HepG2 (cell line): ENCODE measurements around the gene LRRC27. TPM values are rescaled to one million over a fixed set of nuclear protein-coding genes. Genes with fewer than 3 reads are reported as not detected.

ENCODE experiments used
- ATAC-seq: fragments of 200-7000 bp; cut with Tn5 transposase; 3 replicates; pipeline ENCODE4 v1.9.1; 2020; ENCODE audit warnings: mild to moderate bottlenecking, moderate library complexity
- BruUV-seq: library from RNA; stranded (reverse); fragments of 400-500 nt; replicated peaks from 2 replicates; lab custom pipeline; 2021; lab: Mats Ljungman, UMichigan
- CTCF ChIA-PET: fragments of 300-600 bp; formaldehyde crosslinking; extraction: SDS; loops from one replicate; lab custom pipeline; 2021; ENCODE audit warnings: low total read pairs, inconsistent platforms, low intra/inter-chr PET ratio; lab: Yijun Ruan, JAX
- POLR2A ChIA-PET: fragments of 350-600 bp; sonication (Branson Sonifier 250); formaldehyde crosslinking; loops from one replicate; lab custom pipeline; 2020; ENCODE audit warnings: antibody characterized with exemption, inconsistent platforms; lab: Yijun Ruan, JAX
- DNase-seq: peaks from one replicate; pipeline ENCODE4 v3.0.0-alpha.2; 2015; ENCODE audit warnings: low spot score
- FAIRE-seq: peaks from 3 replicates; lab custom pipeline; 2011; peaks lifted over from hg19 to GRCh38; lab: Jason Lieb, UNC
- H2AFZ ChIP-seq: one replicate; pipeline ENCODE4 v1.6.1; 2011; ENCODE audit warnings: low read length, inconsistent platforms
- H3K27ac ChIP-seq: fragments of 300-600 bp; 3 replicates; pipeline ENCODE4 v1.8.0; 2011; ENCODE audit warnings: mixed run types, mild to moderate bottlenecking, mixed read lengths, low read length, inconsistent platforms; ENCODE audit not compliant: insufficient read depth; ENCODE audit errors: extremely low read length
- H3K27me3 ChIP-seq, 2 experiments: fragments of 200-600 bp in 1 of 2; 2 replicates in 1 of 2; 3 replicates in 1 of 2; pipeline versions ENCODE4 v1.6.0 to v1.8.0; 2011; ENCODE audit warnings: low read length in 2 of 2, mild to moderate bottlenecking in 2 of 2, moderate library complexity in 2 of 2, inconsistent platforms in 1 of 2; ENCODE audit not compliant: insufficient read depth in 2 of 2, control insufficient read depth in 1 of 2
- H3K36me3 ChIP-seq, 2 experiments: fragments of 200-600 bp in 1 of 2; replicated peaks in 1 of 2; 2 replicates in 1 of 2; 3 replicates in 1 of 2; pipeline versions ENCODE4 v1.5.1 to v1.8.0; 2011; ENCODE audit warnings: low read length in 2 of 2, inconsistent platforms in 1 of 2; ENCODE audit not compliant: insufficient read depth in 2 of 2, control insufficient read depth in 1 of 2
- H3K4me1 ChIP-seq: 2 replicates; pipeline ENCODE4 v1.5.1; 2012; ENCODE audit warnings: low read length, inconsistent platforms; ENCODE audit not compliant: insufficient read depth
- H3K4me2 ChIP-seq: 2 replicates; pipeline ENCODE4 v1.6.0; 2011; ENCODE audit warnings: low read depth, low read length, inconsistent platforms
- H3K4me3 ChIP-seq, 3 experiments: fragments of 200-600 bp in 1 of 3; sonication (generic), shearing (Covaris generic) in 1 of 3; replicated peaks in 1 of 3; 2 replicates each; pipeline ENCODE4 v1.5.1; 2011 to 2016; ENCODE audit warnings: low read length in 3 of 3, inconsistent platforms in 2 of 3, low read depth in 2 of 3, mild to moderate bottlenecking in 2 of 3, control low read depth in 1 of 3, mixed read lengths in 1 of 3; ENCODE audit not compliant: insufficient read depth in 1 of 3
- H3K79me2 ChIP-seq: one replicate; pipeline ENCODE4 v1.6.1; 2011; ENCODE audit warnings: low read length, inconsistent platforms; ENCODE audit not compliant: insufficient read depth
- H3K9ac ChIP-seq: 2 replicates; pipeline ENCODE4 v1.6.0; 2011; ENCODE audit warnings: mild to moderate bottlenecking, low read depth, low read length, inconsistent platforms; ENCODE audit not compliant: insufficient read depth
- H3K9me3 ChIP-seq: 2 replicates; pipeline ENCODE4 v1.5.1; 2012; ENCODE audit warnings: mild to moderate bottlenecking, low read length
- H4K20me1 ChIP-seq: 2 replicates; pipeline ENCODE4 v1.6.0; 2011; ENCODE audit warnings: inconsistent platforms, mild to moderate bottlenecking, low read length, moderate library complexity; ENCODE audit not compliant: insufficient read depth
- CEBPG ChIP-seq: IDR thresholded peaks from 2 replicates; pipeline ENCODE4 v1.6.1; 2016
- EED ChIP-seq: sonication (generic); formaldehyde crosslinking; IDR thresholded peaks from 2 replicates; pipeline ENCODE4 v1.5.0; 2020; ENCODE audit warnings: mild to moderate bottlenecking, missing genetic modification reagents
- FOXM1 ChIP-seq: sonication (generic); formaldehyde crosslinking; IDR thresholded peaks from 2 replicates; pipeline ENCODE4 v1.5.0; 2020; ENCODE audit warnings: missing genetic modification reagents
- MED1 ChIP-seq: sonication (generic); formaldehyde crosslinking; IDR thresholded peaks from 2 replicates; pipeline ENCODE4 v1.4.0; 2020; ENCODE audit warnings: missing genetic modification reagents
- NFE2L1 ChIP-seq: sonication (generic); formaldehyde crosslinking; IDR thresholded peaks from 2 replicates; pipeline ENCODE4 v1.4.0; 2020; ENCODE audit warnings: missing genetic modification reagents, mild to moderate bottlenecking, borderline replicate concordance
- ONECUT2 ChIP-seq: sonication (generic); formaldehyde crosslinking; IDR thresholded peaks from 2 replicates; pipeline ENCODE4 v1.4.0; 2020; ENCODE audit warnings: missing genetic modification reagents
- TGIF2 ChIP-seq: IDR thresholded peaks from 2 replicates; pipeline ENCODE4 v1.6.1; 2016; ENCODE audit warnings: control low read depth, missing compliant biosample characterization
- THAP11 ChIP-seq: IDR thresholded peaks from 2 replicates; pipeline ENCODE4 v1.6.1; 2016; ENCODE audit warnings: missing biosample characterization, missing genetic modification reagents
- ZBTB44 ChIP-seq: sonication (generic); formaldehyde crosslinking; IDR thresholded peaks from 2 replicates; pipeline ENCODE4 v1.4.0; 2020; ENCODE audit warnings: missing genetic modification reagents
- ZC3H13 ChIP-seq: sonication (generic); formaldehyde crosslinking; IDR thresholded peaks from 2 replicates; pipeline ENCODE4 v1.8.1; 2023; ENCODE audit warnings: mild to moderate bottlenecking, missing genetic modification reagents, moderate library complexity
- ZNF556 ChIP-seq: sonication (generic); formaldehyde crosslinking; IDR thresholded peaks from 2 replicates; pipeline ENCODE4 v1.4.0; 2020; ENCODE audit warnings: mild to moderate bottlenecking, missing genetic modification reagents, borderline replicate concordance
- ZNF782 ChIP-seq: sonication (generic); formaldehyde crosslinking; IDR thresholded peaks from 2 replicates; pipeline ENCODE4 v1.4.0; 2020; ENCODE audit warnings: missing genetic modification reagents, mild to moderate bottlenecking, borderline replicate concordance
- ZUFSP ChIP-seq: sonication (generic); formaldehyde crosslinking; IDR thresholded peaks from 2 replicates; pipeline ENCODE4 v1.9.0; 2021; ENCODE audit warnings: missing genetic modification reagents, mild to moderate bottlenecking, borderline replicate concordance
- WGBS: methylation state at CpG from one replicate; pipeline ENCODE4 v1.1.6; 2017; ENCODE audit warnings: low lambda C conversion rate; 5-methylcytosine and 5-hydroxymethylcytosine counted together
- in situ Hi-C: cut with HindIII; loops from 2 replicates; pipeline ENCODE4 v1.10.0; 2017; ENCODE audit warnings: low pct_unique_long_range_greater_than_20kb; ENCODE audit not compliant: extremely low pct_ligation_motif_present
- intact Hi-C: fragments of 100-400 bp; cut with micrococcal nuclease; formaldehyde crosslinking; loops from one replicate; pipeline ENCODE4 v1.10.0; 2022; ENCODE audit not compliant: unreplicated experiment
- polyA plus RNA-seq, 8 experiments: library from polyadenylated mRNA; depleted of rRNA in 3 of 8; stranded (reverse) in 7 of 8; unstranded in 1 of 8; fragments of >200 nt; fragmentation: Illumina TruSeq in 4 of 8; extraction: Trizol in 4 of 8; gene quantifications; 2 replicates each; pipeline versions ENCODE4 v1.2.1 to v1.2.3, GENCODE V29; 2011 to 2016; ENCODE audit warnings: low read depth in 4 of 8, missing spikeins in 1 of 8, mixed read lengths in 1 of 8; ENCODE audit not compliant: insufficient read depth in 1 of 8
- total RNA-seq, 5 experiments: library from RNA; depleted of rRNA; stranded (reverse); fragments of >200 nt; fragmentation: Illumina TruSeq; extraction: Trizol; gene quantifications; 2 replicates each; pipeline ENCODE4 v1.2.3, GENCODE V29; 2016; ENCODE audit warnings: low read depth in 1 of 5

LRRC27 gene
- total and polyA plus RNA-seq, 2 of the 13 experiments (the other 11 are each of a cell fraction or from before 2014, with no cell fraction given) = 4.2 to 4.6 TPM

GRCh38 chr10:132406181-132406580, 74.2 kb downstream of the LRRC27 start:
- DNase-seq = no peak
- Histone ChIP-seq H2AFZ (no peak overlapping the region), H3K27ac (no peak overlapping the region), H4K20me1 (no peaks in the 10 kb centered on the region), H3K9me3 (no peaks in the 10 kb centered on the region), H3K36me3 (no peaks in the 10 kb centered on the region), H3K79me2 (no peaks in the 10 kb centered on the region), H3K9ac (no peak overlapping the region), H3K27me3 (no peaks in the 10 kb centered on the region; a peak in 1 of 5 replicates), H3K4me2 (no peak overlapping the region), H3K4me1 (peaks cover 30% of the 10 kb centered on the region), H3K4me3 (no peak overlapping the region)
- ATAC-seq = no peak
- no peak for FAIRE-seq
- 94% methylated on average over 7 of the region's 17 CpGs for WGBS
- in situ Hi-C loops = no loop called here
- CTCF ChIA-PET = no interaction called here
- intact Hi-C loops = no loop called here
- no TSS peak for BruUV-seq
- POLR2A ChIA-PET = no interaction called here
- TF ChIP-seq FOXM1 = no peak
- TF ChIP-seq MED1 (CRISPR knock-in tag) = no peak
- TF ChIP-seq ZUFSP (CRISPR knock-in tag) = no peak
- TF ChIP-seq ZNF782 (CRISPR knock-in tag) = no peak
- no peak for TF ChIP-seq TGIF2 (CRISPR knock-in tag)
- no peak for TF ChIP-seq ZBTB44 (CRISPR knock-in tag)
- no peak for TF ChIP-seq CEBPG (CRISPR knock-in tag)
- no peak for TF ChIP-seq EED
- TF ChIP-seq NFE2L1 (CRISPR knock-in tag) = no peak
- TF ChIP-seq ZC3H13 (CRISPR knock-in tag) = no peak
- no peak for TF ChIP-seq ONECUT2 (CRISPR knock-in tag)
- no peak for TF ChIP-seq ZNF556
- no peak for TF ChIP-seq THAP11 (CRISPR knock-in tag)
